Measurements from ENCODE around the gene SLCO1C1.

Gene SLCO1C1

DNA sequence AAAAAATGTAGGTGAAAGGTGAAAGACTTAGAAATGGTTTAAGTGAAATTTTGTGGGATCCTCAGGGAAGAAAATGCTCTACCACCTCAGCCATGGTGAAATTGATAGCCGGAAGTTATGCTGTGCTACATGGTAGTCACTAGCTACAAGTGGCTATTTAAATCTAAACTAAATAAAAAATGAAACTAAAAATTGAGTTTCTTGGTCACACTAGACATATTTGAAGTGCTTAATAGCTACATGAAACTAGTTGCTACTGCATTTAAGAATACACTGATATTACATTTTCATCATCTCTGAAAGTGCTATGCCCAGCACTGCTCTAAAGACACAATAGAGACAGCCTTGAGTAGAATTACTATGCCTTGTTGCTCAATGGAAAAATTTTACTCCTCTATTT is 105.0 kb downstream of the SLCO1C1 start:
- no peak for DNase-seq

DNA sequence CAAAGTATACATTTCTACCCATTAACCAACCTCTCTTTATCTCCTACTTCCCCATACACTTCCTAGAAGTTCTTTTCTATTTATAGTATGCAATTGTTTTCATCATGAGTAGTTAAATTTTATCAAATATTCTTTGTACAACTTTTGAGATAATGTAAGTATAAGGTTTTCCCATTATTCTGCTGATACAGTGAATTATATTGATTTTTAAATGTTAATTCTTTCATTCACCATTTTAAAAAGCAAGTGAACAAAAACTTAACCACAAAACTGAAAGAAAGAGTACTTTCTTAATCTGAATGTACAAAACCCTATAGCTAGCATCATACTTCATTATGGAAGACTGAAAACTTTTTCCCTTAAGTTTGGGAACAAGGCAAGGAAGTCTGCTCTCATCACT is 105.9 kb downstream of the SLCO1C1 start:
- DNase-seq = no peak

All from activated effector memory CD4-positive, alpha-beta T cell treated with Interleukin-2 at 50 U/mL for 16 hours (primary cell).